Measurements from ENCODE around the gene MOSPD3. TPM values are rescaled to one million over a fixed set of nuclear protein-coding genes. Genes with fewer than 3 reads are reported as not detected.

Gene MOSPD3
- total RNA-seq, 6 experiments from 2014 or later, result 8.6 to 19.3 (median 13.9) TPM

DNA sequence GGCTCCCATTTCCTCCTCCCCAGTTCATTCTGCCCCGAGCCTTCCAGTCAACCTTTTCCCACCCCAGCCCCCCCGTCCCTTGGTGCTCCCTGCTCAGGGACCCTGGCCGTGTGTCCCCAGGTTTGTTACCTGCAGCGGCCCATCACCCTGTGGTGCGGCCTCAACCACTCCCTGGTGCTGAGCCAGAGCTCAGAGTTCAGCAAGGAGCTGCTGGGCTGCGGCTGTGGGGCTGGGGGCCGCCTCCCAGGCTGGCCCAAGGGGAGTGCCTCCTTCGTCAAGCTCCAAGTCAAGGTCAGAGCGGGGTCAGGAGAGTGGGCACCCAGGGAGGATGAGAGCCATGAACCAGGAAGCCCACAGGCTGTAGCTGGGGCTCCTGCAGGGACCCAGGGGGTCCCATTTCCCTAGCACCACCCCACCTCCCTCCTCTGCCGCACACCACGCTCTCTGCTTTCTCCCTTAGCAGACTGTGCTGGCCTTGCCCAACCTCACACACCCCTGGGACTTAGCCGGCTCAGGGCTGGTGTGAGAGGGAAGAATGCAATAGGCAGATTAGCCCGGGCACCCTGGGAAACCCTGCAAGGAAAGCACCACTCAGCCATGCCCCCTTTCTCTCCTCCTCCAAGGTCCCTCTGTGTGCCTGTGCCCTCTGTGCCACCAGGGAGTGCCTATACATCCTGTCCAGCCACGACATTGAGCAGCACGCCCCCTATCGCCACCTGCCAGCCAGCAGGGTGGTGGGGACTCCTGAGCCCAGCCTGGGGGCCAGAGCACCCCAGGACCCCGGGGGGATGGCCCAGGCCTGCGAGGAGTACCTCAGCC lies 12.2 kb upstream of the MOSPD3 start:
- no peak overlapping the region for H3K27ac ChIP-seq
- H3K27me3 ChIP-seq, result no peaks in the 10 kb centered on the region
- H3K4me1 ChIP-seq, result peaks cover 0 to 17% (median 8%) of the 10 kb centered on the region in 4 donors
- no peak overlapping the region for H3K4me3 ChIP-seq
- ATAC-seq (no peak), DNase-seq (no peak)
- no peaks in the 10 kb centered on the region for H3K9me3 ChIP-seq
- 60% methylated on average over 4 of the region's 18 CpGs for WGBS (ENCODE audit: insufficient coverage, low coverage, low lambda C conversion rate, missing lambda C conversion rate)
- no peak for TF ChIP-seq POLR2A (IDR thresholded peaks at IDR 0.05)
- intact Hi-C loops (cut with DNase I), result no loop called here
- no peaks in the 10 kb centered on the region for H3K36me3 ChIP-seq

DNA sequence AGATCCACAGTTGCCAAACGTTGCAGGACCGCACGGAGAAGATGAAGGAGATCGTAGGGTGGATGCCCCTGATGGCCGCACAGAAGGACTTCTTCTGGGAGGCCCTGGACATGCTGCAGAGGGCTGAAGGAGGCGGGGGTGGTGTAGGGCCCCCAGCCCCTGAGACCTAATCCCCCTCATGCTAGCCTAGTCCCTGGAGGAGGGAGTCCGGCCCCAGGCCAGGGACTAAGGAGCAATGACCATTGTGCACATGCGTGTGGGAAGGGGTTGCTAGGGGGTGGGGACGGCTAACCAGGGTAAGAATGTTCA lies 11.7 kb upstream of the MOSPD3 start:
- Histone ChIP-seq H3K4me3 (no peak overlapping the region), H3K9me3 (no peaks in the 10 kb centered on the region), H3K27ac (no peak overlapping the region), H3K4me1 (peaks cover 0 to 21% (median 10%) of the 10 kb centered on the region in 4 donors), H3K27me3 (no peaks in the 10 kb centered on the region), H3K36me3 (no peaks in the 10 kb centered on the region)
- intact Hi-C loops (cut with DNase I), result no loop called here
- TF ChIP-seq, protein P1, sequence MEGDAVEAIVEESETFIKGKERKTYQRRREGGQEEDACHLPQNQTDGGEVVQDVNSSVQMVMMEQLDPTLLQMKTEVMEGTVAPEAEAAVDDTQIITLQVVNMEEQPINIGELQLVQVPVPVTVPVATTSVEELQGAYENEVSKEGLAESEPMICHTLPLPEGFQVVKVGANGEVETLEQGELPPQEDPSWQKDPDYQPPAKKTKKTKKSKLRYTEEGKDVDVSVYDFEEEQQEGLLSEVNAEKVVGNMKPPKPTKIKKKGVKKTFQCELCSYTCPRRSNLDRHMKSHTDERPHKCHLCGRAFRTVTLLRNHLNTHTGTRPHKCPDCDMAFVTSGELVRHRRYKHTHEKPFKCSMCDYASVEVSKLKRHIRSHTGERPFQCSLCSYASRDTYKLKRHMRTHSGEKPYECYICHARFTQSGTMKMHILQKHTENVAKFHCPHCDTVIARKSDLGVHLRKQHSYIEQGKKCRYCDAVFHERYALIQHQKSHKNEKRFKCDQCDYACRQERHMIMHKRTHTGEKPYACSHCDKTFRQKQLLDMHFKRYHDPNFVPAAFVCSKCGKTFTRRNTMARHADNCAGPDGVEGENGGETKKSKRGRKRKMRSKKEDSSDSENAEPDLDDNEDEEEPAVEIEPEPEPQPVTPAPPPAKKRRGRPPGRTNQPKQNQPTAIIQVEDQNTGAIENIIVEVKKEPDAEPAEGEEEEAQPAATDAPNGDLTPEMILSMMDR (IDR thresholded peaks at IDR 0.05), result no peak
- TF ChIP-seq POLR2A (IDR thresholded peaks at IDR 0.05), result no peak
- DNase-seq (no peak), ATAC-seq (no peak)
- WGBS (ENCODE audit: insufficient coverage, low coverage, low lambda C conversion rate, missing lambda C conversion rate), result 81% methylated on average over 3 of the region's 9 CpGs

DNA sequence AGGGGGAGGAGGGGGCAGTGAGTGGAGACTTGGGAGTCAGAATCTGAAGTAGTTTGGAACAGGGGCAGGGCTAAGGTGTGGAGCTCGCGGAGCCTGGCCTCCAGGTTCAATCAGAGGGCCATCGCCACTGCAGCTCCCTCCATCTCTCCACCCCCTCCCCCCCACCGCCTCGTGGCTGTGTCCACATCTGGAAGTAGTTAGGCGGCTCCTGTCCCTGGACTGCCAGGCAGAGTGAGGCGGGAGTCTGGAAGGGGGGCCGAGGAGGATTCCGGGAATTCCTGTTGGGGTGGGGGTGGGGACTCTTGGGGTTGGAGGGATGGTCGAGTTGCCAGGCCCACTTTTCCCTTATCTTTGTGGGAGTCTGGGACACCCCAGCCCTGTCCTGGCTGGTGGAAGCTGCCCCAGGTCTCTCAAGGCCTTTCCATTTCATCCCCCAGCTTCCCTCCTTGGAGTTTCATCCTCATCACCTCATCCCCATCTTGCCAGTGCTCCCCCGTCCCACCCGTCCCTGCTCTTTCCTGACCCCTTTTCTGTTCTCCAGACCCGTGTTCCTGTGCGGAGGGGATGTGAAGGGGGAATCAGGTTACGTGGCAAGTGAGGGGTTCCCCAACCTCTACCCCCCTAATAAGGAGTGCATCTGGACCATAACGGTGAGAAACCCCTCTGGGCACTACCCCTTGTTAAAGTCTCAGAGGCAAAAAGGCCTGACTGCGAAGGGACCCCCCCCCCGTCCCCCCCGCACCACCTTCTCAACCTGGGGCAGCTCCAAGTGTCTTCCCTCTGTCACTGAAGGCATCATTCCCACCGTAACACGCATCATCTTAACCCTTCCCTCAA lies 9.2 kb upstream of the MOSPD3 start:
- ATAC-seq (no peak), DNase-seq (no peak)
- peaks cover 0 to 23% (median 10%) of the 10 kb centered on the region in 4 donors for H3K4me1 ChIP-seq
- H3K27me3 ChIP-seq, result no peaks in the 10 kb centered on the region
- no peaks in the 10 kb centered on the region for H3K36me3 ChIP-seq
- TF ChIP-seq, protein P1 (IDR thresholded peaks at IDR 0.05), result no peak
- TF ChIP-seq POLR2A (IDR thresholded peaks at IDR 0.05), result no peak
- peak overlapping the region in 1 of 3 donors; percentile 53 for H3K27ac ChIP-seq
- intact Hi-C loops (cut with DNase I), result no loop called here
- no peaks in the 10 kb centered on the region for H3K9me3 ChIP-seq
- peak overlapping the region in 2 of 3 donors; percentile 61 to 70 for H3K4me3 ChIP-seq
- 51% methylated on average over 11 of the region's 21 CpGs for whole genome bisulfite sequencing (ENCODE audit: insufficient coverage, low coverage, low lambda C conversion rate, missing lambda C conversion rate)

DNA sequence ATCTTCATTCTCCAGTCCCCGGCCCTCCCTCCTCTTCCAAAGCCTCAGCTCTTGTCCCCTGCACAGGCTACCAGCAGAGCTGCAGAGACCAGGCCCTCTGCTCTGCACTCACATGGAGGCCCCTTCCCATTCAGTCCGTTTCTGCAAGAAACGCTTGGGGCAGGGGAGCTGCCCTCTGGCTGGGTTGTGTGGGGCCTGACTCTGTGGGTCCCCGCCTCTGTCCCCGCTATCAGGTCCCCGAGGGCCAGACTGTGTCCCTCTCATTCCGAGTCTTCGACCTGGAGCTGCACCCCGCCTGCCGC lies 8.7 kb upstream of the MOSPD3 start:
- Histone ChIP-seq H3K36me3 (no peaks in the 10 kb centered on the region), H3K27me3 (no peaks in the 10 kb centered on the region), H3K27ac (peak overlapping the region; percentile 10 to 47 (median 24)), H3K9me3 (no peaks in the 10 kb centered on the region), H3K4me3 (peak overlapping the region; percentile 61 to 70 (median 67)), H3K4me1 (peaks cover 0 to 23% (median 10%) of the 10 kb centered on the region in 4 donors)
- ATAC-seq (no peak), DNase-seq (no peak)
- intact Hi-C loops (cut with DNase I), result no loop called here
- WGBS (ENCODE audit: insufficient coverage, low coverage, low lambda C conversion rate, missing lambda C conversion rate), result 40% methylated on average over 4 of the region's 10 CpGs
- TF ChIP-seq, protein P1 (IDR thresholded peaks at IDR 0.05), result no peak
- no peak for TF ChIP-seq POLR2A (IDR thresholded peaks at IDR 0.05)
